GM21737 (cell line): ENCODE data around the gene DDX23.

Experiments
- ATAC-seq: cut with Tn5 transposase; IDR thresholded peaks from one replicate; pipeline ENCODE4 v1.9.1; 2021; ENCODE audit warnings: mild to moderate bottlenecking, moderate library complexity; ENCODE audit not compliant: unreplicated experiment

The DDX23 gene

DNA sequence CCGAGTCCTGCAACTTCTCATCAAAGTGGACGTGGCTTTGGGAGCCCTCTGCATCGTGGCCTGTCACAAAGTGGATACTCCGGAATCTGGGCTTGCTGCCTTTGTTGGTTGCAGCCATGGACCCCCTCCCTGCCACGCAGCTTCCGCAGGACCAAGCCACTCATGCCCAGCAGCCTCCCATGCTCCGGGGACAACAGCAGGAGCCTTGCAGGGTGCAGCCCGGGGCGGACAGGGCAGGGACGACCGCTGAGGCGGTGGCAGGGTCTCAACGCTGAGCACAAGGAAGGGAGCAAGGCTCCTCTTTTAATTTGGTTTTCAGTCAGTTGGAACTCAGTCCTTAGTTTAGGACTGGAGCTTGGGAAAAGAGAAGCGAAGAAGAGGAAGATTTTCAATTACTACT, 51.0 kb downstream of the DDX23 start:
- ATAC-seq, result no peak

DNA sequence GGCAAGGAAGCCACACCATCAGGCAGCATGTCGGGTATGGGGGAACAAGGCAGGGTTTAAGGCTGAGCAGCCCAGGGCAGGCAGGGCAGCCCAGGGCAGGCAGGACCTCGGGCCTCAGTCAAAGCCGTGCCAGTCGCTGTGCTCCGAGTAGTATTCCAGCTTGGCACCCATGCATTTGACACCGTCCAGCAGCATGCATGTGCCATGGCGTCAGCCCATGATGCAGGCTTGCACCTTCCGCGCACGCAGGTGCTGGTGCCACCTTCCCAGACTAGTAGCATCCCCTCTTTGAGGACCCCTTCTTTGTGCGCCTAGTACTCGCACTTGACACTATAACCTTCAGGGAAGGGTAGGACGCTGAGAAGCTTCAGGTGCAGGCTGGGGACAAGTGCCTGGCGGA, 51.5 kb downstream of the DDX23 start:
- ATAC-seq, result no peak

- no peak for ATAC-seq
These were observed 55.0 kb downstream of the DDX23 start for GRCh38 chr12:48796976-48797375.

DNA sequence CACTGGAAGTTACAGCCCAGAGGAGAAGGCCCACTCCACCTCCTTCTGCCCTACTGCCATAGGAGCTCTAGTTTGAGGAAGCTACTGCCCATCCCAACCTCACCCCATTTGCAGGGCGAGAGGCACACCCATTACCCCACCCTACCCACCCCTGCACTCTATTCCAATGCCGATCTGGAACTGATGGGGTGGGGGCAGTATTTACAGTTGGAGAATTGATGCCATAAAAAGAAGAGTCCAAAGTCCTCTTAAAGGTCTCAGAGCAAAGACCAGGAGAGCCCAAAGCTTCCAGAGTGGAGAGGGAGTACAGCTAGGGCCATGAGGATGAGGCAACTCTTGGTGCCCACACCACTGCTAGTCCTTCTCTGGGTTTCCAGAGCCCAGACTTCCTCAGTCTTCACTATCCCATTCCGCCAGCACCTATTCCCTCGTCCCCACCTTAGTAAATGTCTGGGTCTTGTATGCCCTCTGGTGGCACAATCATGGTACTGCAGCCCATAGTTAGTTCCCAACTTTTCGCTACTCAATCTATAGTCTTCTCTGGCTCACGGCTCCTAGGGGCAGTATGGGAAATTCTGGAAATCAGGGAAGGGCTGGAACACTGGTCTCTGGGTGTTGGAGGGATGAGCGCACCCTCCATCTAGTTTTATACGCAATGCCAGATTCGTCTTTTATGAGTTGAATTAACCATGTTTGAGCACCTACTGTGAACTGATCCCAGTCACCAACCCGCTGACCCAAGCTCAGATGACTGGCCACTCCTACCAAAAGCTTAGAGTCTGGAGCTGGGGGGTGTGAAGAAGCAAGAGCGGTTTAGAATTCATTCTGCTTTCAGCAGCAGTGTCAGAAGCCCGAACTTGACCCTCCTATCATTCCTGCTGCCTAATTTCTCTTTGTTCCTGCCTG, 56.2 kb downstream of the DDX23 start:
- no peak for ATAC-seq

GRCh38 chr12:48794870-48795269, 57.1 kb downstream of the DDX23 start:
- no peak for ATAC-seq

- no peak for ATAC-seq
These were observed 58.3 kb downstream of the DDX23 start for GRCh38 chr12:48793696-48794095.

- no peak for ATAC-seq
These were observed 62.1 kb downstream of the DDX23 start for GRCh38 chr12:48789858-48790326.

DNA sequence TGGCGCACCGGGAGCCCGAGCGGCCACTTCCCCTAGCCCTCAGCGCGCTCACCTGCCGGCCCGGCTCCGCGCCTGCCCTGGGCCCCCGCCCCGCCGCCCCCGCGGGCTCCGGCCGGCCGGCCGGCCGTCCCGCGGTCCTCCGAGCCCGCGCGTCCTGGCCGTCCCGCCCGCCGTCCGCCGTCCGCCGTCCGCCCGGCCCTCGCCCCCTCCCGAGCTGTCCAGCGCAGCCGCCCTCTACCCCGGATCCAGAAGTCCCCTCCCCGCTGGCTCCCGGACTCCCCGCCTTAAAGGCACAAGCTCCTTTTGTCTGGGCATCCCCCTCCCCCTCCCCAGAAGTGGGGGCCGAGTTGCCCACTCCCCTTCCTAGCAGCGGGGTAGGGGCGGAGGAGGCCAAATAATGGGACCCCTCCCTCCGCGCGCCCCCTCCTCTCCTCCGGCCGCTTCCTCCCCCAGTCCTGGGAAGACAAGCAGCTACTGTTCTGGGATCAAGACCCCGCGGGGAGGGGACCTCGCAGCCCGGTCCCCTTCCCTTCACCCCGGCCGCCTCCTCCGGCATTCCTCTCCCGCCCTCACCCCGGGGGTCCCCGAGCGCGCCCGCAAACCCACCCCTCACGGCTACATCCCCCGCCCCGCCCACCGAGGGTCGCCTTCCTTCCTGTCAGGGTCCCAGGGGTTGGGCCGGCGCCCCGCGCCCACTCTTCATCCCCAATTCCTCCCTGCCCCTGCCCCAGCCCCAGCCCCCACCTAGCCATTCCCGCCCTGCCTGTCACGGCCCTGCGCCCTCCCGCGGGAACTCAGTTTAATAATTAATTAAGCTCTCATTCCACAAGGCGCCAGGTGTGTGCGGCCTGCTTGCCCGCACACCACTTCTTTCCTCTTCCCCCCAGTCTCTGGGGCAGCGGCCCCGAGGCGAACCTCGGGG, 62.8 kb downstream of the DDX23 start, which contains the start of gene ADCY6:
TSS of gene ADCY6 (minus strand) at position 236 of the 922 bp plus-strand sequence. CDS start 5,655 bp downstream, outside the sequence.
- peak; percentile 50 for ATAC-seq

GRCh38 chr12:48788524-48788853, 63.5 kb downstream of the DDX23 start:
- no peak for ATAC-seq

GRCh38 chr12:48787791-48788523, 64.0 kb downstream of the DDX23 start:
- ATAC-seq, result no peak

DNA sequence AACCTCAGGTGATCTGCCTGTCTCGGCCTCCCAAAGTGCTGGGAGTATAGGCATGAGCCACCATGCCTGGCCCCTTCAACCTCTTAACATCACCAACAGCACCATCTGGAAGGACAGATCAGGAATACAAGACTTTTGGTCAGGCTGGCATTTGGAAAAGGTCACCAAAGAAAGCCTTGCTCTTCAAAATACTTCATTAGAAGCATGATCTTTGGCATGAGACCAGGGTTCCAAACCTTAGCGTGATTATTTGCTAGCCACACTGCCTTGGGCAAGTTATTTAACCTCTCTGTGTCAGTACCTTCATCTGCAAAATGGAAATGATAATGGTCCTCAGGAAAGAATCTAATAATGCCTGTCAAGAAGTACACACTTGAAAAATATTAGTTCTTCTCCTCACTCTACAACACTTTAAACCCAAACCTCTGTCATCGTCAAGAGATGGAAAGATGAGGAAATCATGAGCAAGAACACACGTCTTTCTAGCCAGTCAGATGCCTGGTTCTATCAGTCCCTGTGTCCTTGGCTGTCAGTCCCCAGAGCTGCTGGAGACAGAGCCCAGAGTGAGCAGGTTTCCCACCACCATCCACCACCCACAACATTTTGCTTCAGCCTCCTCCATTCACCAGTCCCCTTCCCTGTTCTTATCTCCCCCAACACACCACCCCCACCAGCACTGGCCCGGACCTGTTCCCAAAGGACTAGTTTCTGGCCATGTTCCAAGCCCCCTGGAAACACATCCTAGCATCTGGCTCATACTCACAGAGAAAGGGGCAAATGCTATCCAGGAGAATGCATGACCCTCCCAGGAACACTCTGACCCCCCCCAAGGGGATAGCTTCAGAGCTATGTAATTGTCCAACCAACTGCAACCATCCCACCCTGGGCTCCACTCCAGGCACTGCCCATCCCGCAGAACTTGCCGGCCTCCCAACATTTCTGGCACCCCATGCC, 65.1 kb downstream of the DDX23 start:
- no peak for ATAC-seq

GRCh38 chr12:48783432-48783831, 68.5 kb downstream of the DDX23 start:
- ATAC-seq, result no peak

DNA sequence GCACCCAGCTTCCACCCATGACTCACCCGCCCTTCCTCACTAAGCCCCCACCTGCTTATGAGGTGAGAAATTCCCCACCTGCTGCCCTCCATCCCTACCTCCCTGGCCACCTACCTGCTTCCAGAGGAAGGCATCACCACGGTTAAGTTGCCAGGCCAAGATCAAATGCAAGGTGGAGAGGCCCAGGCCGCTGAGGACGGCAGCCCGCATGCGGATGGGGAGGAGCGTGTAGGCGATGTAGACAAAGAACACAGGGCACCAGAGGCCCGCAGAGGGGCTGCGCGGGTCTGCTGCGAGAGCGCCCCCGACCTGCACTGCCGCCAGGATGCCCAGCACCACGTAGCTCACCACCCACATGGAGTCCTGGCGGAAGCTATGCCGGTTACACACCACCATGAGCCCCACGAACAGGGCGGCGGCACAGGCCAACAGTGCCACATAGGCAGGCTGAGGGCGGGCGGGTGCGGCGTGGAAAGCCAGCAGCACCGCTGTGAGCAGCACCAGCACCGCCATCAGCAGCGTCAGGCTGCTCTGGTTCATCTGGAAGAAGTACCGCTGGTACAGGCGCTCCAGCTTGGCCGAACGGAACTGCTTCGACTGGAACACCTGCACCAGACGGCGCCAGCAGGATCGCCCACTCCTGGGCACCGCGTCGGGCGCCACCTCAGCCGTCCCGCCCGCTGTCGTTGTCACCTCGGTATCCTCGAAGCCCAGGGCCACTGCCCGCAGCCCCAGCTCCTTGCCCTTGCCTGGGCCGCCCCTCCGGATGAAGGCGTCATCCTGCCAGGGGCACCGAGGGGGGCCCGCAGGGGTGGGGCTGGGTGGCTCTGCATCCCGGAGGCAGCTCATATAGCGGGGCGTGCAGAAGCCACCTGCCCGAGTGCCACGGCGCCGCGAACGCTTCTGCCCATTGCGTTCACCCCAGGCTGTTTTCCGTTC, 69.2 kb downstream of the DDX23 start:
- ATAC-seq, result no peak

GRCh38 chr12:48781750-48782456, 70.1 kb downstream of the DDX23 start:
- no peak for ATAC-seq

DNA sequence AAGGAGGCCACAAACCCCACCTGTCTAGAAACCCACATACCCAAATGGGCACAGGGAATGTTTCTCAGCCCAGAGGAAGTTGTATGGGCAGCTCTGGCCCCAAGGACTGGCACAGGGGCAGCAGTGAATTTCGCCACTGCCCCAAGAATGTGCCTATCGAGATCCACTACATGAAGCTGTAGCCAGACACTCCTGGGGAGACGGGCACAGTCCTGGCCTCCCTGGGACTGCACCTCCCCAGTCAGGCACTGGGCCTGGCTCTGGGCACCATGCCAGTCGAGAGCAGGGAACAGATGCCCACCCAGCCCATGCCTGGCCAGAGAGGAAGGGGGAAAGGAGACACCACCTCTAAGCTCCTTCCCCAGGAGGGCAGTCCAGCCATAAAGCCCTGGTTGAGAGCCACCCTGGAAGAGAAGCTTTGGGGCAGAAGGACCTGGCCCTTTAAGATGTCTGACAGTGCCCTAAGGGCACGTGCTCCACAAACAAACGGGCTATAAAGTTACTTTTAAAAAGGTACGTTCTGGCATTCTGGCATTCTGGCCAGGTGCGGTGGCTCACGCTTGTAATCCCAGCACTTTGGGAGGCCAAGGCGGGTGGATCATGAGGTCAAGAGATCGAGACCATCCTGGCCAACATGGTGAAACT, 71.5 kb downstream of the DDX23 start:
- ATAC-seq, result no peak

DNA sequence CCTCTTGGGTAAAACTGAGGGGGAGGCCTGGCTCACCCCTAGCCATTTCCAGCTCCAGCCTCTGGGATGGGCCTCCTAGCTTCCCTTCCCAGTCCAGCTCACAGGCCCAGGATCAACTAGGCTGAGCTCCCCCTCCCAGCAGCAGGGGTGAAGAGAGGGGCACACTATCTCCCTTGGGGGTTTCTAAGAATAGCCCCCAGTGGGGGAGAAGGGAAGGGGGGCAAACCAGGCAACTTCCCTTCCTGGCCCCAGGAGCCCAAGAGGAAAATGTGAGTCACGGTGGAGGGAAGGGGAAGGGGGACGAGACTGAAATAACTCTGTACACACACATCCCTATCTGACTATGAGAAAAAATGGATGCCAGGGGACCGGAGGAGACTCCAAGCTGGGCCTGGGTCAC, 72.1 kb downstream of the DDX23 start:
- no peak for ATAC-seq
